SH-SY5Y (cell line): ENCODE measurements around the gene PAK1.

Experiments
- GATA2 ChIP-seq: IDR thresholded peaks from 2 replicates; pipeline ENCODE4 v1.6.1; 2011; ENCODE audit warnings: mild to moderate bottlenecking, low read depth, low read length
- GATA3 ChIP-seq: IDR thresholded peaks from 2 replicates; pipeline ENCODE4 v1.6.1; 2011; ENCODE audit warnings: low read depth, mild to moderate bottlenecking, low read length, moderate library complexity

GRCh38 chr11:77287136-77287535 is 186.8 kb downstream of the PAK1 start:
- TF ChIP-seq GATA2 (no peak), GATA3 (no peak)
